Measurements from ENCODE around the gene MOK. TPM values are rescaled to one million over a fixed set of nuclear protein-coding genes. Genes with fewer than 3 reads are reported as not detected.

MOK gene
- total RNA-seq, 4 donors from 2014 or later: 13.0 to 25.4 (median 17.0) TPM

DNA sequence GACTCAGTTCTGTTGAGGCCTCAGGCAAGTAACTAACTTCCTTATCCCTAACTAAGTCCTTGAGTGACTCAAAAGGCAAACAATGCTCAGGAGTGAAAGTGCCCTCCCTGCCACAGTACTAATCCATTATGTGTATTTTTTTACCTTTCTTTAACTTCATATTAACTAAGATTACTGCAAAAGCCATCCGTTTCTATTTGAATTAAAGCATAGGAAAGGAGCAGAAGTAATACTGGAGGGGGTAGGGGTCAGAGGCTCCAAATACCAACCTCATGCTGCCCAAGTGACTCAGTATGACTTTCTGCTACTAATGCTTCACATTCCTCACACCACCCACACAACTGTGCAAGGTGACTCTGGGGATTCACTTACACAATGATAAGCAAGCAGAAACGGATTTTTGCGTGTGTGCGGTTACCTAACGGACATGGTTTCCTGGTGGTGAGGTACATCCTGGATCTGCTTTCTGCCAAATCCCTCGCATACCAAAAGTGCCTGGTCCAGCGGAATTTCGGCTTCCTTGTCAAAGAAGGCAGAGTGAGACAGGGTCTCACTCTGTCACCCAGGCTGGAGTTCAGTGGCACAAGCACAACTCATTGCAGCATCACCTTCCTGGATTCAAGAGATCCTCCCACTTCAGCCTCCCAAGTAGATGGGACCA lies 25.1 kb downstream of the MOK start:
- Histone ChIP-seq H3K36me3 (peaks cover 15% of the 10 kb centered on the region), H3K27ac (no peak overlapping the region), H3K4me3 (no peak overlapping the region), H3K4me1 (no peaks in the 10 kb centered on the region), H3K9me3 (no peaks in the 10 kb centered on the region), H3K27me3 (no peaks in the 10 kb centered on the region)
- DNase-seq (ENCODE audit: low spot score in 2 of 2): no peak
- 70% methylated on average over 8 of the region's 8 CpGs for WGBS
- TF ChIP-seq, protein P1, sequence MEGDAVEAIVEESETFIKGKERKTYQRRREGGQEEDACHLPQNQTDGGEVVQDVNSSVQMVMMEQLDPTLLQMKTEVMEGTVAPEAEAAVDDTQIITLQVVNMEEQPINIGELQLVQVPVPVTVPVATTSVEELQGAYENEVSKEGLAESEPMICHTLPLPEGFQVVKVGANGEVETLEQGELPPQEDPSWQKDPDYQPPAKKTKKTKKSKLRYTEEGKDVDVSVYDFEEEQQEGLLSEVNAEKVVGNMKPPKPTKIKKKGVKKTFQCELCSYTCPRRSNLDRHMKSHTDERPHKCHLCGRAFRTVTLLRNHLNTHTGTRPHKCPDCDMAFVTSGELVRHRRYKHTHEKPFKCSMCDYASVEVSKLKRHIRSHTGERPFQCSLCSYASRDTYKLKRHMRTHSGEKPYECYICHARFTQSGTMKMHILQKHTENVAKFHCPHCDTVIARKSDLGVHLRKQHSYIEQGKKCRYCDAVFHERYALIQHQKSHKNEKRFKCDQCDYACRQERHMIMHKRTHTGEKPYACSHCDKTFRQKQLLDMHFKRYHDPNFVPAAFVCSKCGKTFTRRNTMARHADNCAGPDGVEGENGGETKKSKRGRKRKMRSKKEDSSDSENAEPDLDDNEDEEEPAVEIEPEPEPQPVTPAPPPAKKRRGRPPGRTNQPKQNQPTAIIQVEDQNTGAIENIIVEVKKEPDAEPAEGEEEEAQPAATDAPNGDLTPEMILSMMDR (IDR thresholded peaks at IDR 0.05): no peak
- TF ChIP-seq EP300 (IDR thresholded peaks at IDR 0.05): no peak

DNA sequence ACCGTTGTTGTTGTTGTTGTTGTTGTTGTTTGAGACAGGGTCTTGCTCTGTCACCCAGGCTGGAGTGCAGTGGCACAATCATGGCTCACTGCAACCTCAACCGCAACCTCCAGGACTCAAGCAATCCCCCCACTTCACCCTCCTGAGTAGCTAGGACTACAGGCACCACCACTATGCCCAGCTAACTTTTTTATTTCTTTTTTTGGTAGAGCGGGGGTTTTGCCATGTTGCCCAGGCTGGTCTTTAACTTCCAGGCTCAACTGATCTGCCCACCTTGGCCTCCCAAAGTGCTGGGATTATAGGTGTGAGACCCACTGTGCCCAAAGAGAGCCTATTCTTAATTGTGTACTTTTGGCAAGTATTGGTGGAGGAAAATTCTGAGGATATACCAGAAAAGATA lies 25.7 kb downstream of the MOK start:
- DNase-seq (ENCODE audit: low spot score in 2 of 2): no peak
- 90% methylated on average over 3 of the region's 3 CpGs for WGBS
- Histone ChIP-seq H3K27ac (no peak overlapping the region), H3K27me3 (no peaks in the 10 kb centered on the region), H3K4me1 (no peaks in the 10 kb centered on the region), H3K36me3 (peaks cover 15% of the 10 kb centered on the region), H3K4me3 (no peak overlapping the region), H3K9me3 (no peaks in the 10 kb centered on the region)
- TF ChIP-seq, protein P1 (IDR thresholded peaks at IDR 0.05): no peak
- TF ChIP-seq POLR2A (IDR thresholded peaks at IDR 0.05): no peak
- TF ChIP-seq POLR2AphosphoS5 (IDR thresholded peaks at IDR 0.05): no peak
- TF ChIP-seq EP300 (IDR thresholded peaks at IDR 0.05): no peak

DNA sequence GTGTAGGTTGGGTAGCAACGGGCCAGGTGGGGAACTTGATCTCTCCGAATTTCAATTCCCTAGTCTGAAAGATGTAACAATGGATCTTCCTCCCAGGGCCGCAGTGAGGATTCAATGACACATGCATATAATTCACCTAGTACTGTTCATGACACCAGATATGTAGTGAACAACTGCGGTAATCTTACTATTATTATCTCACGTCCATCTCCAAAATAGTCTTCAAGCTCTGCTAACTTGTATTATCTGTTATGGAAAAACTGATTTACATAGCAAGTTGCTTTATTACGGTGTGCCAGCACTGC lies 26.4 kb downstream of the MOK start:
- Histone ChIP-seq H3K36me3 (peaks cover 15% of the 10 kb centered on the region), H3K4me3 (no peak overlapping the region), H3K27me3 (no peaks in the 10 kb centered on the region), H3K27ac (no peak overlapping the region), H3K9me3 (no peaks in the 10 kb centered on the region), H3K4me1 (no peaks in the 10 kb centered on the region)
- 91% methylated on average over 6 of the region's 6 CpGs for WGBS
- no peak for TF ChIP-seq POLR2A (IDR thresholded peaks at IDR 0.05)
- no peak for TF ChIP-seq POLR2AphosphoS5 (IDR thresholded peaks at IDR 0.05)
- no peak for TF ChIP-seq EP300 (IDR thresholded peaks at IDR 0.05)
- TF ChIP-seq, protein P1 (IDR thresholded peaks at IDR 0.05): no peak
- no peak for DNase-seq (ENCODE audit: low spot score in 2 of 2)

DNA sequence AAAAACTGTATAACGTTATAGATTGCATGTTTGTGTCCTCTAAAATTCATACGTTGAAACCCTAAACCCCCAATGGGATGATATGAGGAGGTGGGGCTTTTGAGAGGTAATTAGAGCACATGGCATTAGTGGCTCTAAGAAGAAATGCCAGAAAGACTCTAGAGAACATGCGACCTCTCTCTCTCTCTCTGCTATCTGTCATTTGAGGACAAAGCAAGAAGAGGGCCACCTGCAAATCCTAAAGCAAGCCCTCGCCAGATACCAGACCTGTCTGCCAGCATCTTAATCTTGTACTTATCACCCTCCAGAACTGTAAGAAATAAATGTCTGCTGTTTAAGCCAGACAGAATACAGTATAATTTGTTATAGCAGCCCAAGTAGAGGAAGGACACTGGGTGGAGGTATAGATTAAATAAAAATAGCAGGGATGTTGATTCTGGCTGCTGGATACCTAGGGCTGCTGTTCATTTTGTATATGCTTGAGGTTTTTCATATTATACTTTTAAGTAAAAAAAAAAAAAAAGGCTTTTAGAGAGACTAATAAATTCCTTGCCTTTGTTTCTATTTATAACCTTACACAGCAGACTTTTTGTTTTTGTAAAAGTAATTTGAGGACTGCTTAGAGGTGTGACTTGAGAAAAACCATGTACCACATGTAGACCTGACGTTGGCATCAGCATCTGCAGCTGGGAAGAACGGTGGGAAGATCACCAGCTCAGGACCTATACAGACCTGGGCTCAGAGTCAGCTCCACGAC lies 26.9 kb downstream of the MOK start:
- no peak for TF ChIP-seq POLR2AphosphoS5 (IDR thresholded peaks at IDR 0.05)
- TF ChIP-seq EP300 (IDR thresholded peaks at IDR 0.05): no peak
- TF ChIP-seq, protein P1 (IDR thresholded peaks at IDR 0.05): no peak
- no peak for TF ChIP-seq POLR2A (IDR thresholded peaks at IDR 0.05)
- Histone ChIP-seq H3K27me3 (no peaks in the 10 kb centered on the region), H3K27ac (no peak overlapping the region), H3K4me3 (no peak overlapping the region), H3K4me1 (no peaks in the 10 kb centered on the region), H3K9me3 (no peaks in the 10 kb centered on the region), H3K36me3 (peaks cover 15% of the 10 kb centered on the region)
- 73% methylated on average over 7 of the region's 7 CpGs for WGBS
- no peak for DNase-seq (ENCODE audit: low spot score in 2 of 2)

DNA sequence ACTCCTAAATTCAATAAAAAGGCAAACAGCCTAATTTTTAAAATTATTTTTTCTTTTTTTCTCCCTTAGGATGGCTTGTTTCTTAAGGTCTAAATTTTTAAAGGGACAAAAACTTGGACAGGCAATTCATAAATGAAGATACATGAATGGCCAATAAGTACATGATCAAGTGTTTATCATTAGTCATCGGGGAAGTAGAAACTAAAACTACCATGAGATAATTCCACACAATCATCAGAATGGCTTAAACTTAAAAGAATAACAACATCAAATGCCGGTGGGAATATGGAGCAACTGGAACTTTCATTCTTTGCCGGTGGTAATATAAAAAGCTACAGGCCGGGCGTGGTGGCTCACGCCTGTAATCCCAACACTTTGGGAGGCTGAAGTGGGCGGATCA lies 29.1 kb downstream of the MOK start:
- TF ChIP-seq POLR2AphosphoS5 (IDR thresholded peaks at IDR 0.05): no peak
- TF ChIP-seq POLR2A (IDR thresholded peaks at IDR 0.05): no peak
- no peak for TF ChIP-seq EP300 (IDR thresholded peaks at IDR 0.05)
- TF ChIP-seq, protein P1 (IDR thresholded peaks at IDR 0.05): no peak
- H3K4me1 ChIP-seq: no peaks in the 10 kb centered on the region
- H3K4me3 ChIP-seq: no peak overlapping the region
- H3K9me3 ChIP-seq: no peaks in the 10 kb centered on the region
- DNase-seq (ENCODE audit: low spot score in 2 of 2): no peak
- 97% methylated on average over 7 of the region's 7 CpGs for WGBS
- no peaks in the 10 kb centered on the region for H3K27me3 ChIP-seq
- H3K27ac ChIP-seq: no peak overlapping the region
- H3K36me3 ChIP-seq: peaks cover 8% of the 10 kb centered on the region
